C4-2B (cell line): Measurements from ENCODE around the gene ERBB4.
A peak's percentile ranks its signal among the peaks of the same experiment; 100 is the strongest.

ENCODE experiments used
- H3K27ac ChIP-seq: fragments of 450-650 bp; 2 replicates; pipeline ENCODE4 v1.5.1; 2017
- ZFX ChIP-seq: fragments of 450-650 bp; IDR thresholded peaks from 2 replicates; pipeline ENCODE4 v1.6.1; 2017
- TF ChIP-seq, protein P1 (sequence below): fragments of 450-650 bp; conservative IDR thresholded peaks from 2 replicates; pipeline ENCODE4 v1.5.1; 2017; ENCODE audit warnings: mild to moderate bottlenecking

The ERBB4 gene

GRCh38 chr2:212538305-212539071, at the start of gene ERBB4:
Gene ERBB4, minus strand, starts transcription at chr2:212538802. Its CDS starts 272 bp downstream, at chr2:212538530.
- H3K27ac ChIP-seq: peak within 1 kb of the TSS; percentile 36; the same call in 1 of the 2 replicates
- TF ChIP-seq, protein P1, sequence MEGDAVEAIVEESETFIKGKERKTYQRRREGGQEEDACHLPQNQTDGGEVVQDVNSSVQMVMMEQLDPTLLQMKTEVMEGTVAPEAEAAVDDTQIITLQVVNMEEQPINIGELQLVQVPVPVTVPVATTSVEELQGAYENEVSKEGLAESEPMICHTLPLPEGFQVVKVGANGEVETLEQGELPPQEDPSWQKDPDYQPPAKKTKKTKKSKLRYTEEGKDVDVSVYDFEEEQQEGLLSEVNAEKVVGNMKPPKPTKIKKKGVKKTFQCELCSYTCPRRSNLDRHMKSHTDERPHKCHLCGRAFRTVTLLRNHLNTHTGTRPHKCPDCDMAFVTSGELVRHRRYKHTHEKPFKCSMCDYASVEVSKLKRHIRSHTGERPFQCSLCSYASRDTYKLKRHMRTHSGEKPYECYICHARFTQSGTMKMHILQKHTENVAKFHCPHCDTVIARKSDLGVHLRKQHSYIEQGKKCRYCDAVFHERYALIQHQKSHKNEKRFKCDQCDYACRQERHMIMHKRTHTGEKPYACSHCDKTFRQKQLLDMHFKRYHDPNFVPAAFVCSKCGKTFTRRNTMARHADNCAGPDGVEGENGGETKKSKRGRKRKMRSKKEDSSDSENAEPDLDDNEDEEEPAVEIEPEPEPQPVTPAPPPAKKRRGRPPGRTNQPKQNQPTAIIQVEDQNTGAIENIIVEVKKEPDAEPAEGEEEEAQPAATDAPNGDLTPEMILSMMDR: no peak
- no peak for TF ChIP-seq ZFX

DNA sequence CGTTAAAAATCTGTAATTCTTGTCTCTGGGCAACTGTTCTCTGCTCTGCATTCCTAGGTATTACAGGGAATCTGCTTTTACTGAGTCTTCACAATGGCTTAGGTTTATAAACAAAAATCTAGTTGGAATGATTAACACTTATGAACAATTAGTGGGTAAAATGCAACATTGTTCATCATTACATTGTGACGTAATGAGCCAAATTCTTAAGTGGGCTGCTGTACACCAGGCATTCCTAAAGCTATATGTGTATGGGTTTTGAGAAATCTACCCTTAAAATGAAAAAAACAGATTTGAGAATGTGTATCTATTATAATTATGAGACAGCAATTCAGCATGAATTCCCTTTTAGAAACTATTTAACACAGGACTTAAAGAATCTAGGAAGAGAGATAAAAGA, 41.5 kb upstream of the ERBB4 start:
- TF ChIP-seq, protein P1: no peak
- no peak for TF ChIP-seq ZFX
- no peak overlapping the region for H3K27ac ChIP-seq

DNA sequence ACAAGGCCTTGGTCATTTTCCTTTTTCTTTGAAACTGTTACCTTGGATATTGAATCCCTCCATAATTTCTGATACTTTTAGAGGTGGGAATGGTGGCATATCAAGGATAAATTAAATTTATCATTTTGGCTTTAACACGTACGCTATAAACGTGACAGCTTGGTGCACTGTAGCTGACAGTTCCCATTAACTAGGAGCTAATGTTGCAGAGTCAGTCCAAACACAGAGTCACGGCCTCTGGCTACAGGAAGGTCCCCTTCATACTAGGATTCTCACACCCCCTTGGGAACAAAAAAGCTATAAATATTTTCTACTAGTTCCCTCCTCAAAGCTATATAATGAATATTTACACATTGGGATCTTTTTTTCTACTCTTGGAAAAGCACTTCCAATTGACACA, 17.7 kb upstream of the ERBB4 start:
- H3K27ac ChIP-seq: no peak overlapping the region
- TF ChIP-seq, protein P1: no peak
- TF ChIP-seq ZFX: no peak

GRCh38 chr2:212554233-212554632, 15.6 kb upstream of the ERBB4 start:
- H3K27ac ChIP-seq: no peak overlapping the region
- no peak for TF ChIP-seq ZFX
- TF ChIP-seq, protein P1: no peak

GRCh38 chr2:212549941-212550340, 11.3 kb upstream of the ERBB4 start:
- no peak overlapping the region for H3K27ac ChIP-seq
- TF ChIP-seq, protein P1: no peak
- no peak for TF ChIP-seq ZFX

- TF ChIP-seq, protein P1: no peak
- no peak for TF ChIP-seq ZFX
- no peak overlapping the region for H3K27ac ChIP-seq
These were observed 10.9 kb upstream of the ERBB4 start for GRCh38 chr2:212549463-212549862.

GRCh38 chr2:212548455-212548819, 9.8 kb upstream of the ERBB4 start:
- TF ChIP-seq ZFX: no peak
- TF ChIP-seq, protein P1: peak; percentile 64
- no peak overlapping the region for H3K27ac ChIP-seq
